Mesendoderm (in vitro differentiated cells): Measurements from ENCODE around the gene MBNL2.

Experiments
- DNase-seq: peaks from one replicate; pipeline ENCODE4 v3.0.0; 2013
- H2AK5ac ChIP-seq: 2 replicates; pipeline ENCODE4 v1.6.1; 2013; ENCODE audit warnings: low read length, inconsistent platforms
- H2BK120ac ChIP-seq: 2 replicates; pipeline ENCODE4 v1.6.1; 2013; ENCODE audit warnings: low read depth, mild to moderate bottlenecking, low read length, moderate library complexity, mixed read lengths
- H2BK15ac ChIP-seq: replicated peaks from 2 replicates; pipeline ENCODE4 v1.6.1; 2013; ENCODE audit warnings: low read depth, mild to moderate bottlenecking, moderate library complexity
- H2BK5ac ChIP-seq: 2 replicates; pipeline ENCODE4 v1.6.1; 2013; ENCODE audit warnings: low read length, inconsistent platforms
- H3K18ac ChIP-seq: 2 replicates; pipeline ENCODE4 v1.6.1; 2013; ENCODE audit warnings: mild to moderate bottlenecking, low read length, mixed read lengths
- H3K23ac ChIP-seq: one replicate; pipeline ENCODE4 v1.6.1; 2013; ENCODE audit warnings: low read length
- H3K27ac ChIP-seq: 2 replicates; pipeline ENCODE4 v1.5.1; 2013; ENCODE audit warnings: low read depth, mild to moderate bottlenecking, inconsistent platforms, low read length, moderate library complexity
- H3K27me3 ChIP-seq: 2 replicates; pipeline ENCODE4 v1.6.1; 2013; ENCODE audit warnings: low read length, control low read depth, mild to moderate bottlenecking, inconsistent platforms; ENCODE audit not compliant: insufficient read depth, poor library complexity
- H3K36me3 ChIP-seq: 2 replicates; pipeline ENCODE4 v1.6.1; 2013; ENCODE audit warnings: low read length, inconsistent platforms; ENCODE audit not compliant: control insufficient read depth, insufficient read depth
- H3K4ac ChIP-seq: one replicate; pipeline ENCODE4 v1.6.1; 2013; ENCODE audit warnings: low read depth, mild to moderate bottlenecking, low read length, moderate library complexity
- H3K4me1 ChIP-seq: 2 replicates; pipeline ENCODE4 v1.6.1; 2013; ENCODE audit warnings: low read depth, low read length, inconsistent platforms; ENCODE audit not compliant: control insufficient read depth
- H3K4me2 ChIP-seq: 2 replicates; pipeline ENCODE4 v1.6.1; 2013; ENCODE audit warnings: low read length
- H3K4me3 ChIP-seq: 2 replicates; pipeline ENCODE4 v1.5.1; 2013; ENCODE audit warnings: mild to moderate bottlenecking, low read length
- H3K56ac ChIP-seq: one replicate; pipeline ENCODE4 v1.6.1; 2013; ENCODE audit warnings: low read length
- H3K79me1 ChIP-seq: 2 replicates; pipeline ENCODE4 v1.6.1; 2013; ENCODE audit warnings: low read length, inconsistent platforms
- H3K79me2 ChIP-seq: 2 replicates; pipeline ENCODE4 v1.6.1; 2013; ENCODE audit warnings: mild to moderate bottlenecking, low read length; ENCODE audit not compliant: control insufficient read depth, insufficient read depth
- H3K9ac ChIP-seq: 2 replicates; pipeline ENCODE4 v1.6.1; 2013; ENCODE audit warnings: low read length, inconsistent platforms
- H4K5ac ChIP-seq: one replicate; pipeline ENCODE4 v1.6.1; 2013; ENCODE audit warnings: low read length
- H4K8ac ChIP-seq: one replicate; pipeline ENCODE4 v1.6.1; 2013; ENCODE audit warnings: low read depth, mild to moderate bottlenecking, control low read depth, low read length, moderate library complexity
- WGBS: extraction: QIAGEN DNeasy Blood & Tissue Kit; methylation state at CpG from one replicate; pipeline ENCODE4 v1.1.7; 2013; ENCODE audit warnings: low lambda C conversion rate, missing lambda C conversion rate; ENCODE audit not compliant: insufficient coverage; ENCODE audit errors: extremely low coverage; 5-methylcytosine and 5-hydroxymethylcytosine counted together

MBNL2 gene

DNA sequence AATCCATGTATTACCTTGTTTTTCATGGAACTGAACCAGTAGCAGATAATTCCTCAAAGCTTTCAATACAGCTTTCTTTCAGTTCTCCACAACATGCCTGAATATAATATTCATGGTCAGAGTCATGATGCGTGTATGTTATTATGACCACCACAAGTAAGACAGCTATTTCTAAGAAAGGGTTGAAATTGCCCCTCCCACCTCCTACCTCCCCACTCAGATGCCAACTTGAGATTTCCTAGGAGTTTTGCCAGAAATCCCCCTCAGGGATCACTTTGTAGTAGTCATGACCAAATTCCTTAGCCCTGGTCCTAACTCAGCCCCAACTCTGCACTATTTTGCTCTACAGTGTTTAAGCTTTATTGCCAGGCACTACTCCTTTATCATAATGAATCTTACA, 141.9 kb downstream of the MBNL2 start:
- no peaks in the 10 kb centered on the region for H3K79me1 ChIP-seq
- H3K27ac ChIP-seq, result no peak overlapping the region
- no CpG with 5 or more reads among the region's 1 CpG for WGBS
- no peaks in the 10 kb centered on the region for H3K36me3 ChIP-seq
- no peak overlapping the region for H3K23ac ChIP-seq
- DNase-seq, result no peak
- H3K9ac ChIP-seq, result no peak overlapping the region
- H3K4me3 ChIP-seq, result no peak overlapping the region
- H3K56ac ChIP-seq, result no peak overlapping the region
- no peak overlapping the region for H4K5ac ChIP-seq
- no peak overlapping the region for H2BK120ac ChIP-seq
- no peak overlapping the region for H3K18ac ChIP-seq
- H3K79me2 ChIP-seq, result no peaks in the 10 kb centered on the region
- H3K4me1 ChIP-seq, result no peaks in the 10 kb centered on the region
- no peak overlapping the region for H2BK15ac ChIP-seq
- no peak overlapping the region for H4K8ac ChIP-seq
- no peaks in the 10 kb centered on the region for H3K27me3 ChIP-seq
- H2BK5ac ChIP-seq, result no peak overlapping the region
- H3K4ac ChIP-seq, result no peak overlapping the region
- H3K4me2 ChIP-seq, result no peak overlapping the region
- H2AK5ac ChIP-seq, result no peak overlapping the region

DNA sequence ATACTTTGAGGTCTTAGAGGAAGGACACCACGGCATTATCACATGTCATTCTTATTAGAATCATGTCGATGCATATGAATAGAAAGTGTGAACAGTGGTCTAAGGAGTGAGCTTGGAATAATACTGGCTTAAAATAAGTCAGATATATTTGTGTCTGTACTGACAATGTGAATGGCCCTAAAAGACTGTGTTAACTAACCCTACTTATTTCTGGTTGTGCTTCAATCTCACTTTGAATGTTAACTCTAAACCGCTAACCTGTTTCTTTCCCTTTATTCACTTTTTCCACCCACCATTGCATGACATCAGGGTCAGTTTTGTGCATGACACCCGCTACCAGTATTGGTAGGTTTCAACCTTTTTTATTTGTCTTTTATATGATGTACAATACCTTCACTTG, 142.7 kb downstream of the MBNL2 start:
- no peaks in the 10 kb centered on the region for H3K79me1 ChIP-seq
- no peak overlapping the region for H3K23ac ChIP-seq
- no peaks in the 10 kb centered on the region for H3K27me3 ChIP-seq
- no peak overlapping the region for H3K4me3 ChIP-seq
- H4K8ac ChIP-seq, result no peak overlapping the region
- no peak overlapping the region for H2AK5ac ChIP-seq
- H3K18ac ChIP-seq, result no peak overlapping the region
- no peak overlapping the region for H2BK120ac ChIP-seq
- H3K79me2 ChIP-seq, result no peaks in the 10 kb centered on the region
- no peak overlapping the region for H3K56ac ChIP-seq
- no peaks in the 10 kb centered on the region for H3K36me3 ChIP-seq
- no peak overlapping the region for H3K4ac ChIP-seq
- no CpG with 5 or more reads among the region's 4 CpGs for WGBS
- no peak overlapping the region for H3K4me2 ChIP-seq
- H3K9ac ChIP-seq, result no peak overlapping the region
- H2BK5ac ChIP-seq, result no peak overlapping the region
- no peak overlapping the region for H3K27ac ChIP-seq
- DNase-seq, result no peak
- no peak overlapping the region for H2BK15ac ChIP-seq
- no peak overlapping the region for H4K5ac ChIP-seq
- no peaks in the 10 kb centered on the region for H3K4me1 ChIP-seq

DNA sequence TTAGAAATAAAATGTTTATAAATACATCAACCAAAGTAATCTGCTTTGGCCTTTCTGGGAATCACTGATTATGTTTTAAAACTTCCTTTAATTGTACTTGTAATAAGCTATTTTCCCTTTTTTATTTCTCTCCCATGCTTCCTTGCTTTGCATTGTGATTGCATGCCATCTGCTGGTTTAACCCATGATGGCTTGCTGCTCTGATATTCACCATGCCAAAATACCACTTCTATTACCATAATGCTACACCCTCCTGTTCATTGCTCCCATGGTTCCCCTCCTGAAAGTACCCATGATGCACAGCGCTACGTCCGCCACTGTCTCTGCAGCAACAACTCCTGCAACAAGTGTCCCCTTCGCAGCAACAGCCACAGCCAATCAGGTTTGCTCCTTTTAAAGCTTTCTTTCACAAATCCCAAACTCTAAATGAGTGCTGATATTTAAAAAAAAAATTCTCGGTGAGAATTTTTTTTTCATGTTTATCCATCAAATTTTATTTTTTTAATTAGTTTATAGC, 144.1 kb downstream of the MBNL2 start:
- no peak overlapping the region for H3K4me2 ChIP-seq
- H2BK15ac ChIP-seq, result no peak overlapping the region
- no peak for DNase-seq
- no peak overlapping the region for H3K9ac ChIP-seq
- no peaks in the 10 kb centered on the region for H3K36me3 ChIP-seq
- H3K4me3 ChIP-seq, result no peak overlapping the region
- H3K4me1 ChIP-seq, result no peaks in the 10 kb centered on the region
- no peak overlapping the region for H3K18ac ChIP-seq
- H3K23ac ChIP-seq, result no peak overlapping the region
- H2AK5ac ChIP-seq, result no peak overlapping the region
- H3K79me2 ChIP-seq, result no peaks in the 10 kb centered on the region
- no peak overlapping the region for H4K8ac ChIP-seq
- no CpG with 5 or more reads among the region's 5 CpGs for WGBS
- no peak overlapping the region for H3K4ac ChIP-seq
- no peak overlapping the region for H3K56ac ChIP-seq
- H2BK120ac ChIP-seq, result no peak overlapping the region
- no peaks in the 10 kb centered on the region for H3K79me1 ChIP-seq
- H4K5ac ChIP-seq, result no peak overlapping the region
- no peak overlapping the region for H2BK5ac ChIP-seq
- H3K27ac ChIP-seq, result no peak overlapping the region
- no peaks in the 10 kb centered on the region for H3K27me3 ChIP-seq

DNA sequence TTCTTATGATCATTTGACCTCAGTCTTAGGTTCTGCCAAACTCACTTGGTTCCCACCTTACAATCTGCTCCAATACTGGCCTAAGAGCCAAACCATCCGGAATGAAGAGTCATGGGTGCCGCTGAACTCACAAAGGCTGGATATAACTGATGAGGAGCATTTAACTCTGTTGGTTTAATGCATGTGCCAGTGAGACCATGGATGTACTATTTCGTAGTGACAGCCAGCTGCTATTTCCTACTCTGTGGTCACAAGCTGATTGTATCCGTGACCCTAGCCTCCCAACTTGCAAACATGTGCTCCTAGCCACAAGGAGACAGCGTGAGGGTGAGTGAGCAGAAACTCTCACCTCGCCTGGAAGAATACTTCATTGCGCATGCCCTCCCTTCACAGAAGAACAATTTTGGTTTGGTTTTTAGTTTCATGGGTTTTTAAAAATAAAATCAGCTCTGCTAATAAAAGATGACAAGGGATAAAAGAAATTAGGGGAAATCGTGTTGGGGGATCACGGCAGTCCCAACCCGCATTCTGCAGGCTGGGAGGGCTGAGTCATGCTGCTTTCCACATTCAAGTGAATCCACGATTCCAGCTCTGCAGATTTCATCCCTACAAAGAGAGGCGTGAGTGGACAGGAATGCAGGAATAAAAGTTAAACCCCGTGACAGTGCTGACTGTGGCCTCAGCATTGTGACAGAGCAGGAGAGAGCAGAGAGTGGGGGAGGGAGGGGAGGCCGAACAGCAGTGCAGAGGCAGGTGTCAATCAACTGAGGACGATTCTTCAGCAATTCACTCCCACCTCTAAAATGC, 145.1 kb downstream of the MBNL2 start:
- DNase-seq, result peak; percentile 75
- no peak overlapping the region for H3K4ac ChIP-seq
- no CpG with 5 or more reads among the region's 15 CpGs for WGBS
- H3K23ac ChIP-seq, result no peak overlapping the region
- H2BK120ac ChIP-seq, result no peak overlapping the region
- no peak overlapping the region for H3K4me3 ChIP-seq
- no peak overlapping the region for H3K18ac ChIP-seq
- H2AK5ac ChIP-seq, result no peak overlapping the region
- no peak overlapping the region for H3K56ac ChIP-seq
- H3K27me3 ChIP-seq, result no peaks in the 10 kb centered on the region
- no peak overlapping the region for H2BK5ac ChIP-seq
- H3K79me2 ChIP-seq, result no peaks in the 10 kb centered on the region
- no peak overlapping the region for H3K4me2 ChIP-seq
- no peak overlapping the region for H3K27ac ChIP-seq
- H3K36me3 ChIP-seq, result no peaks in the 10 kb centered on the region
- H4K5ac ChIP-seq, result no peak overlapping the region
- no peak overlapping the region for H4K8ac ChIP-seq
- no peaks in the 10 kb centered on the region for H3K79me1 ChIP-seq
- no peak overlapping the region for H3K9ac ChIP-seq
- no peaks in the 10 kb centered on the region for H3K4me1 ChIP-seq
- no peak overlapping the region for H2BK15ac ChIP-seq

DNA sequence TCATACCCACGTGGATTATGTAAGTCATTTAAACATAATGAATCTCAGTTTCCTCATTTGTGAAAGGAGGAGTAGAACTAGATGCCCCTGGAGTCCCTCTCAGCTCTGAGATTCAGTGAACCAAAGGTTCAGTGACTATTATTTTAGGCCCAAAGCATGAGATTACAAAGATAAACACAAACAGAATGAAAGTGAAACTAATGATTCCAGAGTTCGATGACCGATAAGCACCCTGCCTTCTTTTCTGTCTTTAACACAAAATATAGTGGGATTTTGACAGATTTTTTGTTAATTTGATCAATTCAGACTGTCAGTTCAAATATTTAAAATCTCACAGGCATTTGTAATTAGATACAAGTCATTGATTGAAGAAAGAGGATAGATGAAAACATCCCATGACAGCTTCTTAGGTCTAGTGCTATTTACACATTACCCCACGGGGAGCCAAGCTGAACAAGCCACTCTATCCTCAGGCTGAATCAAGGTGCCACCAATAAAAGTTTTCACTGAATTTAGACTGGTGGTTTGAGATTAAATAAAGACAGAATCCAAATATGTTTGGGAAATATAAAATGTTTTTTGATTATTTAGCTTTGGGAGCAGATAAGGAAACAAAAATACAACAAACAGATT, 147.2 kb downstream of the MBNL2 start:
- Histone ChIP-seq H2BK15ac (no peak overlapping the region), H2BK5ac (no peak overlapping the region), H3K27me3 (no peaks in the 10 kb centered on the region), H2AK5ac (no peak overlapping the region), H3K18ac (no peak overlapping the region), H3K4me2 (no peak overlapping the region), H4K5ac (no peak overlapping the region), H3K27ac (no peak overlapping the region), H3K79me1 (no peaks in the 10 kb centered on the region), H3K23ac (no peak overlapping the region), H3K4me1 (no peaks in the 10 kb centered on the region), H4K8ac (no peak overlapping the region), H3K4ac (no peak overlapping the region), H3K79me2 (no peaks in the 10 kb centered on the region), H3K56ac (no peak overlapping the region), H3K4me3 (no peak overlapping the region), H3K9ac (no peak overlapping the region), H3K36me3 (no peaks in the 10 kb centered on the region), H2BK120ac (no peak overlapping the region)
- no peak for DNase-seq
- WGBS, result no CpG with 5 or more reads among the region's 4 CpGs
